Calu3 (cell line): ENCODE measurements around the gene SLC39A11. TPM values are rescaled to one million over a fixed set of nuclear protein-coding genes. Genes with fewer than 3 reads are reported as not detected.

ENCODE experiments used
- BruUV-seq: library from RNA; stranded (reverse); fragments of 400-500 nt; replicated peaks from 2 replicates; lab custom pipeline; 2021; lab: Mats Ljungman, UMichigan
- CTCF ChIA-PET: fragments of 300-600 bp; sonication (Branson Sonifier 250); formaldehyde crosslinking; loops from one replicate; lab custom pipeline; 2022; ENCODE audit warnings: antibody characterized with exemption; lab: Charles Lee
- DNase-seq: peaks from one replicate; pipeline ENCODE4 v3.0.0; 2022
- H3K27ac Mint-ChIP-seq: one replicate; pipeline ENCODE4 v1.8.0; 2022; ENCODE audit warnings: mixed read lengths; ENCODE audit not compliant: unreplicated experiment
- H3K27me3 Mint-ChIP-seq: one replicate; pipeline ENCODE4 v1.8.0; 2022; ENCODE audit warnings: mixed read lengths; ENCODE audit not compliant: unreplicated experiment
- H3K36me3 Mint-ChIP-seq: one replicate; pipeline ENCODE4 v1.8.0; 2022; ENCODE audit warnings: mild to moderate bottlenecking, moderate library complexity, mixed read lengths; ENCODE audit not compliant: insufficient read depth, unreplicated experiment
- H3K4me1 Mint-ChIP-seq: one replicate; pipeline ENCODE4 v1.8.0; 2022; ENCODE audit warnings: mild to moderate bottlenecking, low read depth, mixed read lengths; ENCODE audit not compliant: unreplicated experiment
- H3K4me3 Mint-ChIP-seq: one replicate; pipeline ENCODE4 v1.8.0; 2022; ENCODE audit warnings: mild to moderate bottlenecking, low read depth, moderate library complexity, mixed read lengths; ENCODE audit not compliant: unreplicated experiment
- H3K9me3 Mint-ChIP-seq: one replicate; pipeline ENCODE4 v1.8.0; 2022; ENCODE audit warnings: low read depth, mixed read lengths; ENCODE audit not compliant: unreplicated experiment
- intact Hi-C: fragments of 100-400 bp; cut with micrococcal nuclease; formaldehyde crosslinking; loops from one replicate; pipeline ENCODE4 v1.10.0; 2022; ENCODE audit not compliant: unreplicated experiment
- total RNA-seq: library from RNA; stranded (reverse); gene quantifications from 2 replicates; pipeline ENCODE4 v1.2.3, GENCODE V29; 2022
- TF ChIP-seq, protein P1 (sequence below): fragments of 200-600 bp; IDR thresholded peaks from one replicate; pipeline ENCODE4 v1.8.0; 2022; ENCODE audit warnings: antibody characterized with exemption; ENCODE audit not compliant: unreplicated experiment

The SLC39A11 gene
- total RNA-seq, 1 experiment from 2014 or later: 60.3 TPM

DNA sequence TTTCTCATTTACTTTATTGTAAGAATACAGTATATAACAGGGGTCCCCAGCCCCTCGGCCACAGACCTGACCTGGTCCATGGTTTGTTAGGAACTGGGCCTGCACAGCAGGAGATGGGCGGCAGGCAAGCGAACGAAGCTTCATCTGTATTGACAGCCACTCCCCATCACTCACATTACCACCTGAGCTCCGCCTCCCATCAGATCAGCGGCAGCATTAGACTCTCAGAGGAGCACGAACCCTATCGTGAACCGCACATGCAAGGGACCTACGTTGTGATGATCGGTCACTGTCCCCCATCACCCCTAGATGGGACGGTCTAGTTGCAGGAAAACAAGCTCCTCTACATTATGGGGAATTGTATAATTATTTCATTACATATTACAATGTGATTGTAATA, 410.6 kb downstream of the SLC39A11 start:
- no peak for DNase-seq
- CTCF ChIA-PET: interaction anchor here (0.8 to 0.9 kb wide), 3 partner anchors 11 to 58 kb away, joined by 3 to 7 read pairs (median 5); no protein-coding TSS in a partner anchor
- no TSS peak for BruUV-seq
- Mint-ChIP-seq H3K27ac (peak overlapping the region; percentile 67), H3K4me1 (peaks cover 43% of the 10 kb centered on the region), H3K4me3 (no peak overlapping the region), H3K27me3 (no peaks in the 10 kb centered on the region), H3K36me3 (peaks cover 4% of the 10 kb centered on the region), H3K9me3 (no peaks in the 10 kb centered on the region)
- TF ChIP-seq, protein P1, sequence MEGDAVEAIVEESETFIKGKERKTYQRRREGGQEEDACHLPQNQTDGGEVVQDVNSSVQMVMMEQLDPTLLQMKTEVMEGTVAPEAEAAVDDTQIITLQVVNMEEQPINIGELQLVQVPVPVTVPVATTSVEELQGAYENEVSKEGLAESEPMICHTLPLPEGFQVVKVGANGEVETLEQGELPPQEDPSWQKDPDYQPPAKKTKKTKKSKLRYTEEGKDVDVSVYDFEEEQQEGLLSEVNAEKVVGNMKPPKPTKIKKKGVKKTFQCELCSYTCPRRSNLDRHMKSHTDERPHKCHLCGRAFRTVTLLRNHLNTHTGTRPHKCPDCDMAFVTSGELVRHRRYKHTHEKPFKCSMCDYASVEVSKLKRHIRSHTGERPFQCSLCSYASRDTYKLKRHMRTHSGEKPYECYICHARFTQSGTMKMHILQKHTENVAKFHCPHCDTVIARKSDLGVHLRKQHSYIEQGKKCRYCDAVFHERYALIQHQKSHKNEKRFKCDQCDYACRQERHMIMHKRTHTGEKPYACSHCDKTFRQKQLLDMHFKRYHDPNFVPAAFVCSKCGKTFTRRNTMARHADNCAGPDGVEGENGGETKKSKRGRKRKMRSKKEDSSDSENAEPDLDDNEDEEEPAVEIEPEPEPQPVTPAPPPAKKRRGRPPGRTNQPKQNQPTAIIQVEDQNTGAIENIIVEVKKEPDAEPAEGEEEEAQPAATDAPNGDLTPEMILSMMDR: no peak
- intact Hi-C loops: no loop called here

DNA sequence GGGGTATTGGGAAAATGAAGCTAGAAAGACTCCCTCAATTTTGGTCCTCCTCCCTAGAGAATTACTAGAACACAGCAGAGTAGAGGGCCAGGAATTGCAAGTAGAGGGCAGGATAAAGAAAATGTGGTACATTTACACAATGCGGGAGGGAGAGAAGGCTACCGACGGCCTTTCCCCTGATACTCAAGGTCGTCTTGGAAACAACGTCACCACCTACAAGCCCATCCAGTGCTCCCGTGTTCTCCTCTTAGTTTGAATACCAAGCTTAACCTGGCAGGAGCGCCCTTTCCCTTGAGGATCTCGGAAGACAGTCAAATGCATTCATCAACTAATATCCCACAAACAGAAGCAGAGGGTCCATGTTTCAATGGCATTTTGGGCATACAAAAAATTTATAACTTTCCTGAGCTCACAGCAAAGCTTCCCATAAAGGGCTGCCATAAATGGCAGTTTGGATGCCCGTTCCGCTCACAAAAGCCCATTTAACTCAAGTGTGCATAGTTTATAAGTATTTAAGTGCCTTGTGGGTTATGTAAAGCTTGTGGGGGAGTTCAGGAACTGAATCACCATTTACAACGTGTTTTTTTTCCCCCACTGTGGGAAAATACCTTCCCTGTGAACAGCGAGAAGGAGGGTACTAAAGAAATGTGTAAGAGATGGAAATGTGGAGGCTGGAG, 414.6 kb downstream of the SLC39A11 start:
- H3K4me3 Mint-ChIP-seq: no peak overlapping the region
- no peak overlapping the region for H3K27ac Mint-ChIP-seq
- no TSS peak for BruUV-seq
- peaks cover 5% of the 10 kb centered on the region for H3K9me3 Mint-ChIP-seq
- H3K36me3 Mint-ChIP-seq: no peaks in the 10 kb centered on the region
- TF ChIP-seq, protein P1: no peak
- CTCF ChIA-PET: no interaction called here
- H3K27me3 Mint-ChIP-seq: no peaks in the 10 kb centered on the region
- DNase-seq: no peak
- H3K4me1 Mint-ChIP-seq: peaks cover 17% of the 10 kb centered on the region
- intact Hi-C loops: no loop called here

DNA sequence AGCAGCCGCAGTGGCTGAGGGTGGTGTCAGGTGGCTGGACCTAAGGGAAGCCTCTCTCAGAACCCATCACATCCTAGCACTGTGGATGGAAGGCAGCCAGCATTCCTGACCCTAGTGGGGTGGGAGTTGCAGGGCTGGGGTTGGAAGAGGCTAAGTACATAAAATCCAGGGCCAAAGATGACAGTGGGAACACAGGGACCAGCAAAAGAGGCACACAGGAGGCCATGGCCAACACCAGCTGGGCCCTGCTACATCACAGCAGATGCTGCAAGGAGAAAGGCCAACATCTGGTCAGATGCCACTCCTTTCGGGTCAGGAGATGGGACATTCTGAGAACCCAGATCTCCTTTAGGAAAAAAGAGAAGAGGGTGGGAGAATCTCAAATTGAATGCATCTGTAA, 415.4 kb downstream of the SLC39A11 start:
- TF ChIP-seq, protein P1: no peak
- H3K27me3 Mint-ChIP-seq: no peaks in the 10 kb centered on the region
- no TSS peak for BruUV-seq

DNA sequence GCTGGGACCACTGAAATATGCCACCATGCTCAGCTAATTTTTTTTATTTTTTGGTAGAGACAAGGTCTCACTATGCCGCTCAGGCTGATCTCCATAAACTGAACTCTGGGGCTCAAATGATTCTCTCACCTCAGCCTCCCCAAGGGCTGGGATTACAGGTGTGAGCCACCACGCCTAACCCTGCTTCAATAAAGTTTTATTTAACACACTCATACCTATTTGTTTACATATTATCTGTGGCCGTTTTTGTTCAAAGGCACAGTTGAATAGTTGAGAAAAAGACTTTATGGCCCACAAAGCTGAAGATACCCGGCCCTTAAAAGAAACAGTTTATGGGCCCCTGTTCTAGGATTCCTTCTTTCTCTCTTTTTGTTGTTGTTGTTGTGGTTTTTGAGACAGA, 419.8 kb downstream of the SLC39A11 start:
- TF ChIP-seq, protein P1: no peak
- intact Hi-C loops: no loop called here
- H3K9me3 Mint-ChIP-seq: peaks cover 5% of the 10 kb centered on the region

More for the DNA sequence above, 415.4 kb downstream of the SLC39A11 start:
- Mint-ChIP-seq H3K4me1 (peaks cover 10% of the 10 kb centered on the region), H3K4me3 (no peak overlapping the region), H3K27ac (no peak overlapping the region), H3K9me3 (peaks cover 5% of the 10 kb centered on the region), H3K36me3 (no peaks in the 10 kb centered on the region)
- intact Hi-C loops: no loop called here
- no peak for DNase-seq
- CTCF ChIA-PET: no interaction called here

More for the DNA sequence above, 419.8 kb downstream of the SLC39A11 start:
- no TSS peak for BruUV-seq
- Mint-ChIP-seq H3K27ac (no peak overlapping the region), H3K27me3 (no peaks in the 10 kb centered on the region), H3K36me3 (peaks cover 3% of the 10 kb centered on the region), H3K4me1 (no peaks in the 10 kb centered on the region), H3K4me3 (no peak overlapping the region)
- CTCF ChIA-PET: no interaction called here
- DNase-seq: no peak
